B cell (primary cell): ENCODE measurements around the gene CTNNA2. TPM values are rescaled to one million over a fixed set of nuclear protein-coding genes. Genes with fewer than 3 reads are reported as not detected.

Source experiments
- ATAC-seq: fragments of 200-7000 bp; cut with Tn5 transposase; one replicate; pipeline ENCODE4 v1.10.0; 2021; ENCODE audit warnings: low read depth, mild to moderate bottlenecking, moderate number of reproducible peaks, moderate library complexity
- CTCF ChIA-PET: fragments of 350-600 bp; sonication (Branson Sonifier 250); formaldehyde crosslinking; loops from one replicate; lab custom pipeline; 2021; ENCODE audit warnings: antibody characterized with exemption, inconsistent platforms; lab: Charles Lee
- POLR2A ChIA-PET: fragments of 350-600 bp; sonication (Branson Sonifier 250); formaldehyde crosslinking; loops from one replicate; lab custom pipeline; 2021; ENCODE audit warnings: antibody characterized with exemption; lab: Charles Lee
- DNase-seq: peaks from one replicate; pipeline ENCODE4 v3.0.0; 2013
- H2AFZ ChIP-seq: 2 replicates; pipeline ENCODE4 v1.6.1; 2012; ENCODE audit warnings: mild to moderate bottlenecking, low read depth, low read length; ENCODE audit not compliant: insufficient read depth, poor library complexity, severe bottlenecking
- H3K27ac ChIP-seq, 2 donors: 1 replicate in 1 of 2; 2 replicates in 1 of 2; pipeline ENCODE4 v1.5.1; 2012 to 2013; ENCODE audit warnings: low read length in 2 of 2, mild to moderate bottlenecking in 2 of 2, moderate library complexity in 1 of 2
- H3K27me3 ChIP-seq, 4 experiments: fragments of 200-600 bp in 1 of 4; sonication (generic) in 1 of 4; replicated peaks in 1 of 4; 1 replicate in 2 of 4; 2 replicates in 2 of 4; pipeline versions ENCODE4 v1.6.1 to v1.7.0; 2013 to 2016; ENCODE audit warnings: low read length in 3 of 4, mild to moderate bottlenecking in 2 of 4, mixed read lengths in 1 of 4, moderate library complexity in 1 of 4; ENCODE audit not compliant: insufficient read depth in 4 of 4, control insufficient read depth in 3 of 4; ENCODE audit errors: control extremely low read depth in 1 of 4
- H3K36me3 ChIP-seq, 2 experiments: replicated peaks in 1 of 2; 1 replicate in 1 of 2; 2 replicates in 1 of 2; pipeline versions ENCODE4 v1.6.1 to v1.7.1; 2013; ENCODE audit warnings: low read length in 1 of 2; ENCODE audit not compliant: insufficient read depth in 2 of 2, control insufficient read depth in 1 of 2; ENCODE audit errors: control extremely low read depth in 1 of 2, extremely low read depth in 1 of 2
- H3K4me1 ChIP-seq, 2 donors: fragments of 200-600 bp in 1 of 2; sonication (generic) in 1 of 2; 1 replicate in 1 of 2; 2 replicates in 1 of 2; pipeline versions ENCODE4 v1.5.1 to v1.6.1; 2013 to 2017; ENCODE audit warnings: low read length in 2 of 2; ENCODE audit not compliant: control insufficient read depth in 2 of 2, insufficient read depth in 2 of 2
- H3K4me2 ChIP-seq: replicated peaks from 2 replicates; pipeline ENCODE3; 2012; ENCODE audit warnings: mild to moderate bottlenecking, low read depth, low read length; ENCODE audit not compliant: poor library complexity, severe bottlenecking
- H3K4me3 ChIP-seq, 5 experiments: fragments of 200-600 bp in 1 of 5; sonication (generic) in 1 of 5; 1 replicate in 3 of 5; 2 replicates in 2 of 5; pipeline versions ENCODE4 v1.5.1 to v1.7.0; 2011 to 2016; ENCODE audit warnings: low read length in 4 of 5, mild to moderate bottlenecking in 4 of 5, low read depth in 2 of 5, control low read depth in 1 of 5, moderate library complexity in 1 of 5; ENCODE audit not compliant: insufficient read depth in 1 of 5; ENCODE audit errors: control extremely low read depth in 1 of 5, extremely low read depth in 1 of 5
- H3K79me2 ChIP-seq: fragments of 200-600 bp; sonication (generic); one replicate; pipeline ENCODE4 v1.6.0; 2016; ENCODE audit warnings: low read length; ENCODE audit not compliant: control insufficient read depth, insufficient read depth
- H3K9ac ChIP-seq: fragments of 200-600 bp; sonication (generic); 2 replicates; pipeline ENCODE4 v1.6.1; 2017; ENCODE audit warnings: mild to moderate bottlenecking, low read length, moderate library complexity
- H3K9me3 ChIP-seq, 3 donors: one replicate each; pipeline versions ENCODE4 v1.6.1 to v1.7.1; 2013; ENCODE audit warnings: low read length in 2 of 3; ENCODE audit not compliant: control insufficient read depth in 2 of 3, insufficient read depth in 1 of 3; ENCODE audit errors: control extremely low read depth in 1 of 3
- H4K20me1 ChIP-seq: 2 replicates; pipeline ENCODE4 v1.6.0; 2012; ENCODE audit warnings: mild to moderate bottlenecking, low read length; ENCODE audit not compliant: insufficient read depth, control insufficient read depth, poor library complexity, severe bottlenecking
- H3K27ac Mint-ChIP-seq: one replicate; pipeline ENCODE4 v1.8.0; 2021; ENCODE audit warnings: mixed read lengths
- H3K27me3 Mint-ChIP-seq: one replicate; pipeline ENCODE4 v1.8.0; 2021; ENCODE audit warnings: mixed read lengths
- H3K4me1 Mint-ChIP-seq: one replicate; pipeline ENCODE4 v1.8.0; 2021; ENCODE audit warnings: mixed read lengths
- H3K4me3 Mint-ChIP-seq: one replicate; pipeline ENCODE4 v1.8.0; 2021; ENCODE audit warnings: mixed read lengths
- H3K9me3 Mint-ChIP-seq: one replicate; pipeline ENCODE4 v1.8.0; 2022; ENCODE audit warnings: mixed read lengths; ENCODE audit not compliant: insufficient read depth
- CTCF ChIP-seq: fragments of 200-600 bp; IDR thresholded peaks from one replicate; pipeline ENCODE4 v1.8.0; 2022; ENCODE audit warnings: antibody characterized with exemption, mild to moderate bottlenecking
- EZH2 ChIP-seq: IDR thresholded peaks from 2 replicates; pipeline ENCODE4 v1.6.1; 2012; ENCODE audit warnings: borderline replicate concordance, low read depth, mild to moderate bottlenecking, moderate library complexity, low read length; ENCODE audit not compliant: insufficient read depth, poor library complexity, severe bottlenecking
- WGBS: methylation state at CpG from one replicate; pipeline ENCODE4 v1.1.5; 2013; ENCODE audit warnings: missing lambda C conversion rate; ENCODE audit not compliant: insufficient coverage; 5-methylcytosine and 5-hydroxymethylcytosine counted together
- intact Hi-C: fragments of 100-400 bp; cut with micrococcal nuclease; formaldehyde crosslinking; loops from one replicate; pipeline ENCODE4 v1.10.0; 2022
- polyA plus RNA-seq: library from polyadenylated mRNA; depleted of rRNA; stranded (reverse); fragments of >200 nt; gene quantifications from 2 replicates; pipeline ENCODE4 v1.2.3, GENCODE V29; 2012
- total RNA-seq, 2 donors: library from RNA; stranded (reverse); fragments of 120-200 nt in 1 of 2; gene quantifications; 1 replicate in 1 of 2; 2 replicates in 1 of 2; pipeline versions ENCODE4 v1.2.3 to v1.2.4, GENCODE V29; 2013 to 2022

The CTNNA2 gene
- total and polyA plus RNA-seq, 2 donors (not counting 1 experiment from before 2014, with no cell fraction given) = not detected

GRCh38 chr2:80299661-80300060, 786.8 kb downstream of the CTNNA2 start:
- Histone ChIP-seq H3K79me2 (no peaks in the 10 kb centered on the region), H3K27ac (no peak overlapping the region), H4K20me1 (no peaks in the 10 kb centered on the region), H2AFZ (no peak overlapping the region), H3K27me3 (peaks cover 0 to 29% (median 7%) of the 10 kb centered on the region in 4 experiments), H3K4me3 (no peak overlapping the region), H3K9ac (no peak overlapping the region), H3K4me1 (no peaks in the 10 kb centered on the region), H3K4me2 (no peak overlapping the region), H3K9me3 (peaks cover 0 to 18% (median 0%) of the 10 kb centered on the region in 3 donors), H3K36me3 (no peaks in the 10 kb centered on the region)
- no peak for DNase-seq
- no peak for ATAC-seq
- Mint-ChIP-seq H3K27me3 (peaks cover 17% of the 10 kb centered on the region), H3K4me1 (no peaks in the 10 kb centered on the region), H3K27ac (no peak overlapping the region), H3K9me3 (no peaks in the 10 kb centered on the region), H3K4me3 (no peak overlapping the region)
- no CpG with 5 or more reads among the region's 5 CpGs for WGBS
- ChIA-PET CTCF (no interaction called here), POLR2A (no interaction called here)
- no peak for TF ChIP-seq EZH2
- TF ChIP-seq CTCF = no peak
- intact Hi-C loops = no loop called here

- TF ChIP-seq CTCF (no peak), EZH2 (no peak)
Observed at GRCh38 chr2:80300346-80300745, 787.5 kb downstream of the CTNNA2 start.

More at GRCh38 chr2:80300346-80300745, 787.5 kb downstream of the CTNNA2 start:
- H3K4me1 ChIP-seq = no peaks in the 10 kb centered on the region
- intact Hi-C loops = no loop called here
- no peak overlapping the region for H3K4me2 ChIP-seq
- H3K9me3 Mint-ChIP-seq = no peaks in the 10 kb centered on the region
- peaks cover 23% of the 10 kb centered on the region for H3K27me3 Mint-ChIP-seq
- H3K4me3 Mint-ChIP-seq = no peak overlapping the region
- no peaks in the 10 kb centered on the region for H3K79me2 ChIP-seq
- no peak overlapping the region for H3K27ac Mint-ChIP-seq
- no peaks in the 10 kb centered on the region for H3K36me3 ChIP-seq
- peaks cover 0 to 35% (median 12%) of the 10 kb centered on the region in 4 experiments for H3K27me3 ChIP-seq
- ATAC-seq = no peak
- no peak overlapping the region for H2AFZ ChIP-seq
- no peak for DNase-seq
- CTCF ChIA-PET = no interaction called here
- WGBS = 50% methylated on average over 1 of the region's 1 CpG
- peaks cover 0 to 18% (median 0%) of the 10 kb centered on the region in 3 donors for H3K9me3 ChIP-seq
- H3K27ac ChIP-seq = no peak overlapping the region
- H4K20me1 ChIP-seq = no peaks in the 10 kb centered on the region
- POLR2A ChIA-PET = no interaction called here
- H3K4me1 Mint-ChIP-seq = no peaks in the 10 kb centered on the region
- no peak overlapping the region for H3K9ac ChIP-seq
- no peak overlapping the region for H3K4me3 ChIP-seq
